Measurements from ENCODE around the gene TSEN2.
"Not testable (repeated sequence)": the region's sequence is repeated elsewhere in the genome, so short reads cannot be mapped to it uniquely, and the experiment has no call there.

Gene TSEN2

GRCh38 chr3:12451960-12452359 lies 32.3 kb upstream of the TSEN2 start:
- Histone ChIP-seq H3K36me3 (no peaks in the 10 kb centered on the region), H3K4me1 (0 out of 20 replicates have a peak, but pooled peaks cover 0 to 4% (median 0%) of the 10 kb centered on the region in 10 experiments), H3K27me3 (no peaks in the 10 kb centered on the region), H3K9me3 (replicated peaks in 1 of 11) (peaks cover 0 to 21% (median 4%) of the 10 kb centered on the region in 11 experiments; a peak in 5 of 22 replicates), H4K20me1 (no peaks in the 10 kb centered on the region), H3K4me2 (no peak overlapping the region), H3K27ac (no peak overlapping the region), H3K4me3 (no peak overlapping the region), H3K9ac (no peak overlapping the region)
- TF ChIP-seq Cebpa-rat (IDR thresholded peaks at IDR 0.05), result no peak

GRCh38 chr3:12452361-12453330 lies 31.6 kb upstream of the TSEN2 start:
- Histone ChIP-seq H3K9ac (no peak overlapping the region), H3K9me3 (replicated peaks in 1 of 11) (peaks cover 0 to 21% (median 4%) of the 10 kb centered on the region in 11 experiments; a peak in 5 of 22 replicates), H3K36me3 (no peaks in the 10 kb centered on the region), H3K27me3 (no peaks in the 10 kb centered on the region), H3K4me2 (no peak overlapping the region), H3K4me1 (0 out of 20 replicates have a peak, but pooled peaks cover 0 to 4% (median 0%) of the 10 kb centered on the region in 10 experiments), H3K4me3 (no peak overlapping the region), H4K20me1 (no peaks in the 10 kb centered on the region), H3K27ac (no peak overlapping the region)
- no peak for TF ChIP-seq Cebpa-rat (IDR thresholded peaks at IDR 0.05)

- H4K20me1 ChIP-seq, result no peaks in the 10 kb centered on the region
- H3K9me3 ChIP-seq (replicated peaks in 1 of 11), result peaks cover 0 to 12% (median 0%) of the 10 kb centered on the region in 11 experiments; a peak in 2 of 22 replicates
- H3K4me3 ChIP-seq, result no peak overlapping the region
- H3K36me3 ChIP-seq, result no peaks in the 10 kb centered on the region
- no peaks in the 10 kb centered on the region for H3K27me3 ChIP-seq
- H3K9ac ChIP-seq, result no peak overlapping the region
- no peak overlapping the region for H3K4me2 ChIP-seq
- 0 out of 20 replicates have a peak, but pooled peaks cover 0 to 4% (median 0%) of the 10 kb centered on the region in 10 experiments for H3K4me1 ChIP-seq
- no peak overlapping the region for H3K27ac ChIP-seq
- TF ChIP-seq Cebpa-rat (IDR thresholded peaks at IDR 0.05), result no peak
Observed at GRCh38 chr3:12454076-12454815, 30.0 kb upstream of the TSEN2 start.

- Histone ChIP-seq H3K36me3 (no peaks in the 10 kb centered on the region), H3K27me3 (no peaks in the 10 kb centered on the region), H3K9ac (no peak overlapping the region), H3K9me3 (replicated peaks in 1 of 11) (peaks cover 0 to 12% (median 0%) of the 10 kb centered on the region in 11 experiments; a peak in 2 of 22 replicates), H3K4me3 (no peak overlapping the region), H3K4me1 (0 out of 20 replicates have a peak, but pooled peaks cover 0 to 4% (median 0%) of the 10 kb centered on the region in 10 experiments), H3K4me2 (no peak overlapping the region), H3K27ac (no peak overlapping the region), H4K20me1 (no peaks in the 10 kb centered on the region)
- no peak for TF ChIP-seq Cebpa-rat (IDR thresholded peaks at IDR 0.05)
Observed at GRCh38 chr3:12454816-12455121, 29.5 kb upstream of the TSEN2 start.

- no peak overlapping the region for H3K27ac ChIP-seq
- H3K4me3 ChIP-seq, result no peak overlapping the region
- H4K20me1 ChIP-seq, result no peaks in the 10 kb centered on the region
- H3K9me3 ChIP-seq (replicated peaks in 1 of 11), result peaks cover 0 to 7% (median 0%) of the 10 kb centered on the region in 11 experiments; a peak in 1 of 22 replicates
- no peak overlapping the region for H3K9ac ChIP-seq
- H3K4me1 ChIP-seq, result 0 out of 20 replicates have a peak, but pooled peaks cover 0 to 4% (median 0%) of the 10 kb centered on the region in 10 experiments
- no peak for TF ChIP-seq Cebpa-rat (IDR thresholded peaks at IDR 0.05)
- no peaks in the 10 kb centered on the region for H3K36me3 ChIP-seq
- no peaks in the 10 kb centered on the region for H3K27me3 ChIP-seq
- no peak overlapping the region for H3K4me2 ChIP-seq
Observed at GRCh38 chr3:12455740-12456139, 28.5 kb upstream of the TSEN2 start.

GRCh38 chr3:12456441-12456840 lies 27.8 kb upstream of the TSEN2 start:
- peaks cover 0 to 6% (median 0%) of the 10 kb centered on the region in 11 experiments; a peak in 1 of 22 replicates for H3K9me3 ChIP-seq (replicated peaks in 1 of 11)
- H3K27me3 ChIP-seq, result no peaks in the 10 kb centered on the region
- no peak overlapping the region for H3K4me3 ChIP-seq
- 0 out of 20 replicates have a peak, but pooled peaks cover 0 to 3% (median 0%) of the 10 kb centered on the region in 10 experiments for H3K4me1 ChIP-seq
- H4K20me1 ChIP-seq, result no peaks in the 10 kb centered on the region
- no peak overlapping the region for H3K4me2 ChIP-seq
- H3K36me3 ChIP-seq, result no peaks in the 10 kb centered on the region
- no peak overlapping the region for H3K27ac ChIP-seq
- H3K9ac ChIP-seq, result no peak overlapping the region
- TF ChIP-seq Cebpa-rat (IDR thresholded peaks at IDR 0.05), result no peak

- not testable (repeated sequence) for H3K27me3 ChIP-seq; H3K4me3 ChIP-seq; H3K36me3 ChIP-seq; H3K9ac ChIP-seq; H3K27ac ChIP-seq; H3K9me3 ChIP-seq (replicated peaks in 1 of 11); H3K4me1 ChIP-seq; H4K20me1 ChIP-seq; H3K4me2 ChIP-seq
Observed at GRCh38 chr3:12457380-12457779, 26.9 kb upstream of the TSEN2 start.

GRCh38 chr3:12458901-12459300 lies 25.4 kb upstream of the TSEN2 start:
- Histone ChIP-seq H4K20me1 (no peaks in the 10 kb centered on the region), H3K4me3 (no peak overlapping the region), H3K27ac (no peak overlapping the region), H3K27me3 (no peaks in the 10 kb centered on the region), H3K4me2 (no peak overlapping the region), H3K4me1 (peaks cover 6 to 10% (median 9%) of the 10 kb centered on the region in 10 experiments; a peak in 17 of 20 replicates), H3K9ac (no peak overlapping the region), H3K9me3 (replicated peaks in 1 of 11) (no peaks in the 10 kb centered on the region), H3K36me3 (no peaks in the 10 kb centered on the region)
- 0 out of 22 replicates have a peak, but pooled peaks of 1 of the 11 experiments have one; percentile 7 for TF ChIP-seq Cebpa-rat (IDR thresholded peaks at IDR 0.05)

- H4K20me1 ChIP-seq, result no peaks in the 10 kb centered on the region
- no peak overlapping the region for H3K4me2 ChIP-seq
- peaks cover 6 to 10% (median 9%) of the 10 kb centered on the region in 10 experiments; a peak in 17 of 20 replicates for H3K4me1 ChIP-seq
- no peak overlapping the region for H3K4me3 ChIP-seq
- H3K27me3 ChIP-seq, result no peaks in the 10 kb centered on the region
- no peak overlapping the region for H3K27ac ChIP-seq
- H3K36me3 ChIP-seq, result no peaks in the 10 kb centered on the region
- no peak overlapping the region for H3K9ac ChIP-seq
- no peak for TF ChIP-seq Cebpa-rat (IDR thresholded peaks at IDR 0.05)
- H3K9me3 ChIP-seq (replicated peaks in 1 of 11), result no peaks in the 10 kb centered on the region
Observed at GRCh38 chr3:12460127-12460526, 24.2 kb upstream of the TSEN2 start.
